Nephron (organoid): ENCODE data around the gene SLC9C2.

Experiments
- H3K27ac Mint-ChIP-seq, 3 experiments: 2 replicates each; pipeline ENCODE4 v1.8.0; 2020; ENCODE audit warnings: mixed read lengths in 3 of 3, mild to moderate bottlenecking in 2 of 3, moderate library complexity in 1 of 3
- H3K27me3 Mint-ChIP-seq: 2 replicates; pipeline ENCODE4 v1.8.0; 2021; ENCODE audit warnings: low read depth, mild to moderate bottlenecking, moderate library complexity, mixed read lengths
- H3K36me3 Mint-ChIP-seq: 2 replicates; pipeline ENCODE4 v1.8.0; 2020; ENCODE audit warnings: low read depth, mixed read lengths
- H3K4me1 Mint-ChIP-seq: 2 replicates; pipeline ENCODE4 v1.8.0; 2020; ENCODE audit warnings: mixed read lengths
- H3K4me3 Mint-ChIP-seq, 3 experiments: 2 replicates each; pipeline ENCODE4 v1.8.0; 2020; ENCODE audit warnings: mild to moderate bottlenecking in 3 of 3, mixed read lengths in 3 of 3, moderate library complexity in 2 of 3
- H3K9me3 Mint-ChIP-seq: 2 replicates; pipeline ENCODE4 v1.8.0; 2020; ENCODE audit warnings: mixed read lengths
- TF ChIP-seq, protein P1 (sequence below), 3 experiments: fragments of 200-600 bp; sonication (generic); IDR thresholded peaks; one replicate each; pipeline ENCODE4 v1.5.0; 2021; ENCODE audit warnings: antibody characterized with exemption in 3 of 3; ENCODE audit not compliant: unreplicated experiment in 3 of 3

The SLC9C2 gene

DNA sequence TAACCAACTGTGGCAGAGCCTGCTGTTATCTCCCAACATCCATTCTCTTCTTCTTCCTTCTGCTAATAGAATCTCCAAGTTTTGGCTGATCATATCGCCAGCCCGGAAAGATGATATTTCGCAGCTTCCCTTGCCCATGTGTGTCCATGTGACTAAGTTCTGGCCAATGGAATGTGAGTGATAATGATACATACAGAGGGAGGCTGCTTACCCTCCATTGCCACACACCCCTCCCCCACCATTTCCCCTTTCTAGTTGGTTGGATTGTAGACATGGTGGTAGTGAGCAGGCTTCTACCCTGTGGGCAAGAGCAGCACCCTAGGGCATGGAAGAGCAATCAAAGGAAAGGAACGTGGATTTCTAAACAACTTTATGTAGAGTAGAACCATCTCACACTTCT lies 48.8 kb downstream of the SLC9C2 start:
- TF ChIP-seq, protein P1, sequence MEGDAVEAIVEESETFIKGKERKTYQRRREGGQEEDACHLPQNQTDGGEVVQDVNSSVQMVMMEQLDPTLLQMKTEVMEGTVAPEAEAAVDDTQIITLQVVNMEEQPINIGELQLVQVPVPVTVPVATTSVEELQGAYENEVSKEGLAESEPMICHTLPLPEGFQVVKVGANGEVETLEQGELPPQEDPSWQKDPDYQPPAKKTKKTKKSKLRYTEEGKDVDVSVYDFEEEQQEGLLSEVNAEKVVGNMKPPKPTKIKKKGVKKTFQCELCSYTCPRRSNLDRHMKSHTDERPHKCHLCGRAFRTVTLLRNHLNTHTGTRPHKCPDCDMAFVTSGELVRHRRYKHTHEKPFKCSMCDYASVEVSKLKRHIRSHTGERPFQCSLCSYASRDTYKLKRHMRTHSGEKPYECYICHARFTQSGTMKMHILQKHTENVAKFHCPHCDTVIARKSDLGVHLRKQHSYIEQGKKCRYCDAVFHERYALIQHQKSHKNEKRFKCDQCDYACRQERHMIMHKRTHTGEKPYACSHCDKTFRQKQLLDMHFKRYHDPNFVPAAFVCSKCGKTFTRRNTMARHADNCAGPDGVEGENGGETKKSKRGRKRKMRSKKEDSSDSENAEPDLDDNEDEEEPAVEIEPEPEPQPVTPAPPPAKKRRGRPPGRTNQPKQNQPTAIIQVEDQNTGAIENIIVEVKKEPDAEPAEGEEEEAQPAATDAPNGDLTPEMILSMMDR (IDR thresholded peaks at IDR 0.05; ENCODE audit: unreplicated experiment in 3 of 3), result no peak
- Mint-ChIP-seq H3K4me3 (no peak overlapping the region), H3K27ac (no peak overlapping the region), H3K9me3 (no peaks in the 10 kb centered on the region), H3K27me3 (no peaks in the 10 kb centered on the region), H3K36me3 (no peaks in the 10 kb centered on the region), H3K4me1 (no peaks in the 10 kb centered on the region)

DNA sequence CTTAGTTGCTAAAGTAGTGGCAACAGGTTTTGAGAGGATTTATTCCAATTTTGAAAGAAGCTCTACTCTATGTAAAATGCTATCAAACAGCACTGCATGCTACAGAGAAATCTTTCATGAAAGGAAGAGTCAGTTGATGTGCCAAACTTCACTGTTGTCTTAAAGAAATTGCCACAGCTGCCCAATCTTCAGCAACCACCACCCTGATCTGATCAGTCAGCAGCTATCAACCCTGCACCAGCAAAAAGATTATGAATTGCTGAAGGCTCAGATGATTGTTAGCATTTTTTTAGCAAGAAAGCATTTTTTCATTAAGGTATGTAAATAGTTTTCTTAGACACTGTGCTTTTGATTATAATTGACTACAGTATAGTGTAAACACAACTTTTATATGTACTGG lies 49.6 kb downstream of the SLC9C2 start:
- H3K27ac Mint-ChIP-seq, result no peak overlapping the region
- TF ChIP-seq, protein P1 (IDR thresholded peaks at IDR 0.05; ENCODE audit: unreplicated experiment in 3 of 3), result no peak
- no peak overlapping the region for H3K4me3 Mint-ChIP-seq
- no peaks in the 10 kb centered on the region for H3K36me3 Mint-ChIP-seq
- no peaks in the 10 kb centered on the region for H3K27me3 Mint-ChIP-seq
- no peaks in the 10 kb centered on the region for H3K9me3 Mint-ChIP-seq
- H3K4me1 Mint-ChIP-seq, result no peaks in the 10 kb centered on the region

DNA sequence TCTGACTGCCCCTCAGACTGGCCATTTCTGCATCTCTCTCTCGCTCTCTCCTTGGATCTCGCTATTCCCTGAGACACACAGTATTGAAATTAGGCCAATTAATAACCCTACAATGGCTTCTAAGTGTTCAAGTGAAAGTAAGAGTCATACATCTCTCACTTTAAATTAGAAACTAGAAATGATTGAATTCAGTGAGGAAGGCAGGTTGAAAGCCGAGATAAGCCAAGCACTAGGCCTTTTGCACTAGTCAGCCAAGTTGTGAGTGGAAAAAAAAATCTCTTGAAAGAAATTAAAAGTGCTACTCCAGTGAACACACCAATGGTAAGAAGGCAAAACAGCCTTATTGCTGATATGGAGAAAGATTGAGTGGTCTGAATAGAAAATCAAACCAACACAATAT lies 51.2 kb downstream of the SLC9C2 start:
- TF ChIP-seq, protein P1 (IDR thresholded peaks at IDR 0.05; ENCODE audit: unreplicated experiment in 3 of 3), result no peak
- Mint-ChIP-seq H3K4me3 (no peak overlapping the region), H3K4me1 (no peaks in the 10 kb centered on the region), H3K27me3 (no peaks in the 10 kb centered on the region), H3K9me3 (no peaks in the 10 kb centered on the region), H3K27ac (no peak overlapping the region), H3K36me3 (no peaks in the 10 kb centered on the region)

DNA sequence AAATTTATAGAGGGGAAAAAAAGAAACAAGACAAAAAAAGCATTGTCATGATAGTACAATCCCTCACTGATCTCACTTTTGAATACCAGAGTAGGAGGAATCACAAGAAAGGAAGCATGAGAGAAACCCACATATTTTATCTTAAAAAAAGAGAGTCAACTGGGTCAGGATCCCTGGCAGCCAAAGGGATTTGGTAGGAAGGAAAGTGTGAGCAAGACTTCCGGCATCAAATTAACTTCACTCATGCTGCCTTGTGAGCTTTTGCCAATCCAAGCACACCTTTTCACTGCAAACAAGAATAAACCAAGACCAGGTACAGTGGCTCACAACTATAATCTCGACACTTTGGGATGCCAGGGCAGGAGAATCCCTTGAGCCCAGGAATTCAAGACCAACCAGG lies 53.1 kb downstream of the SLC9C2 start:
- H3K36me3 Mint-ChIP-seq, result no peaks in the 10 kb centered on the region
- H3K4me1 Mint-ChIP-seq, result no peaks in the 10 kb centered on the region
- H3K27ac Mint-ChIP-seq, result no peak overlapping the region
- H3K27me3 Mint-ChIP-seq, result no peaks in the 10 kb centered on the region
- H3K9me3 Mint-ChIP-seq, result no peaks in the 10 kb centered on the region
- TF ChIP-seq, protein P1 (IDR thresholded peaks at IDR 0.05; ENCODE audit: unreplicated experiment in 3 of 3), result no peak
- H3K4me3 Mint-ChIP-seq, result no peak overlapping the region

DNA sequence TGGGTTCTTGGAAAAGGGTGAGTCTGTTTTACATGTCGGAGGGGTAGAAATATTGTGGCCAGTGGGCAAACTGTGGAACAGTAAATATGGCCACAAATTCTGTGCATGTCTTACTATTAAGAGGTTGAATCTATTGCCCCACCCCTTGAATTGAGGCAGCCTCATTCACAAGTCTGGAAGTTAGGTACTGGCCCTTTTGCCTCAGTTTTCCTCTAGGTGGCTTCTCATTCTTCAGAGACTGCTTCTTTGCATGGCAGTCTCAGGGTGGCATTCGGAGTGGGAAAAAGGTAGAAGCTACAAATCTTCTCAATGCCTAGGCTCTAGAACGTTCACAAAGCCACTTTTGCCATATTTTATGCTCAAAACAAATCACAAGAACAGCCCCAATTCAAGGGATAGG lies 57.2 kb downstream of the SLC9C2 start:
- Mint-ChIP-seq H3K27me3 (no peaks in the 10 kb centered on the region), H3K9me3 (peaks cover 5% of the 10 kb centered on the region), H3K4me1 (no peaks in the 10 kb centered on the region), H3K36me3 (no peaks in the 10 kb centered on the region), H3K27ac (no peak overlapping the region), H3K4me3 (no peak overlapping the region)
- TF ChIP-seq, protein P1 (IDR thresholded peaks at IDR 0.05; ENCODE audit: unreplicated experiment in 3 of 3), result no peak

DNA sequence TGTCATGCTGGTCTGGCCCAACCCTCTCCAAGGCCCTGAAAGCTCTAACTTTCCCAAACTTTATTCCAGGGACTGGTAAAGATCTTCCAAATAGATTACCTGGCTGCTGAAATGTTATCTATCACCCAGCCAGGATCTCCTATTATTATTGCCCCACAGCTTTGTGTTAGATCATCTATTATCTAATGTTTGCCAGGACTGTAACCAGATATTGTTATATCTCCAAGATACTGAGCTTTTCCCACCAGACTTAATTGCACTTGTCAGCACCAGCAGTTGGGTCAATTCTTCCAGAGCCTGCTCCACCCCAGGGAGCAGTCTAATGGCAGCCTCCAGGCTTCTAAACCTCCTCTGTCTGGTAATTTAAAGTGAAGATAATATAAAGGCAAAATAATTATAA lies 66.6 kb downstream of the SLC9C2 start:
- TF ChIP-seq, protein P1 (IDR thresholded peaks at IDR 0.05; ENCODE audit: unreplicated experiment in 3 of 3), result no peak
- Mint-ChIP-seq H3K9me3 (peaks cover 2% of the 10 kb centered on the region), H3K4me1 (no peaks in the 10 kb centered on the region), H3K27ac (no peak overlapping the region), H3K4me3 (no peak overlapping the region), H3K36me3 (no peaks in the 10 kb centered on the region), H3K27me3 (no peaks in the 10 kb centered on the region)
